A549 (cell line): ENCODE measurements around the gene RIMBP2. TPM values are rescaled to one million over a fixed set of nuclear protein-coding genes. Genes with fewer than 3 reads are reported as not detected.

Experiments
- ATAC-seq, 2 experiments: fragments of 200-7000 bp in 1 of 2; fragments of >200 bp in 1 of 2; cut with Nextera tagmentation in 1 of 2; cut with Tn5 transposase in 1 of 2; 3 replicates each; pipeline versions ENCODE4 v1.8.0 to v1.9.1; 2018 to 2020; ENCODE audit warnings: mild to moderate bottlenecking in 1 of 2, moderate library complexity in 1 of 2
- CTCF ChIA-PET: fragments of 300-600 bp; sonication (Branson Sonifier 250); formaldehyde crosslinking; extraction: SDS; loops from one replicate; lab custom pipeline; 2021; ENCODE audit warnings: antibody characterized with exemption, inconsistent platforms; lab: Yijun Ruan, JAX
- POLR2A ChIA-PET: fragments of 350-600 bp; formaldehyde crosslinking; extraction: SDS; loops from one replicate; lab custom pipeline; 2021; ENCODE audit warnings: antibody characterized with exemption, inconsistent platforms; lab: Yijun Ruan, JAX
- DNase-seq, 2 experiments: peaks; one replicate each; pipeline versions ENCODE4 v3.0.0 to v3.0.0-alpha.2; 2011 to 2016; ENCODE audit warnings: low read depth in 1 of 2, low spot score in 1 of 2
- FAIRE-seq: peaks from 2 replicates; lab custom pipeline; 2011; peaks lifted over from hg19 to GRCh38; lab: Jason Lieb, UNC
- H3K27ac ChIP-seq, 2 experiments: fragments of >200 bp; sonication (Bioruptor Twin); formaldehyde crosslinking; 3 replicates each; pipeline ENCODE4 v1.5.1; 2016 to 2017
- H3K4me1 ChIP-seq: fragments of >200 bp; sonication (Bioruptor Twin); formaldehyde crosslinking; 3 replicates; pipeline ENCODE4 v1.6.1; 2016
- H3K4me2 ChIP-seq: fragments of >200 bp; sonication (Bioruptor Twin); formaldehyde crosslinking; 3 replicates; pipeline ENCODE4 v1.6.1; 2016
- H3K4me3 ChIP-seq: fragments of >200 bp; sonication (Bioruptor Twin); formaldehyde crosslinking; 3 replicates; pipeline ENCODE4 v1.5.1; 2016
- H3K9me3 ChIP-seq: fragments of >200 bp; sonication (Bioruptor Twin); formaldehyde crosslinking; 3 replicates; pipeline ENCODE4 v1.6.1; 2016
- ATOH8 ChIP-seq: fragments of 250-450 bp; sonication (Bioruptor Pico); IDR thresholded peaks from 2 replicates; pipeline ENCODE4 v1.5.0; 2020; ENCODE audit warnings: low read depth, mild to moderate bottlenecking, moderate library complexity
- BHLHE40 ChIP-seq: IDR thresholded peaks from 2 replicates; pipeline ENCODE4 v1.6.1; 2012; ENCODE audit warnings: low read depth, low read length, inconsistent platforms
- CBX8 ChIP-seq: fragments of 200-600 bp; sonication (generic); IDR thresholded peaks from 2 replicates; pipeline ENCODE4 v1.6.1; 2016
- CHD2 ChIP-seq: fragments of 150-350 bp; IDR thresholded peaks from 2 replicates; pipeline ENCODE4 v1.6.1; 2014; ENCODE audit warnings: low read length; ENCODE audit not compliant: partially characterized antibody
- CHD4 ChIP-seq: fragments of 200-600 bp; sonication (generic); IDR thresholded peaks from 2 replicates; pipeline ENCODE4 v1.6.1; 2016; ENCODE audit warnings: antibody characterized with exemption, mild to moderate bottlenecking, borderline replicate concordance
- CTCF ChIP-seq: fragments of >200 bp; sonication (Bioruptor Twin); formaldehyde crosslinking; IDR thresholded peaks from 3 replicates; pipeline ENCODE4 v1.5.1; 2016
- E2F6 ChIP-seq: IDR thresholded peaks from 2 replicates; pipeline ENCODE4 v1.6.1; 2012; ENCODE audit warnings: low read depth, borderline replicate concordance
- EHF ChIP-seq: fragments of 250-450 bp; sonication (Bioruptor Pico); IDR thresholded peaks from 2 replicates; pipeline ENCODE4 v1.5.0; 2020; ENCODE audit warnings: mild to moderate bottlenecking
- ELK1 ChIP-seq: fragments of 150-350 bp; IDR thresholded peaks from 2 replicates; pipeline ENCODE4 v1.6.1; 2014; ENCODE audit warnings: low read depth, mild to moderate bottlenecking, low read length
- EP300 ChIP-seq, 2 experiments: fragments of >200 bp; sonication (Bioruptor Twin); formaldehyde crosslinking; IDR thresholded peaks; 2 replicates in 1 of 2; 3 replicates in 1 of 2; pipeline ENCODE4 v1.6.1; 2016 to 2017
- ESRRA ChIP-seq: fragments of 150-350 bp; IDR thresholded peaks from 2 replicates; pipeline ENCODE4 v1.6.1; 2014; ENCODE audit warnings: mild to moderate bottlenecking, low read length, borderline replicate concordance
- FOSB ChIP-seq: fragments of 250-450 bp; sonication (Bioruptor Pico); IDR thresholded peaks from 2 replicates; pipeline ENCODE4 v1.5.0; 2020; ENCODE audit warnings: mild to moderate bottlenecking, moderate library complexity
- FOSL2 ChIP-seq, 2 experiments: fragments of 450-650 bp in 1 of 2; fragments of >200 bp in 1 of 2; sonication (Bioruptor Twin) in 1 of 2; formaldehyde crosslinking; IDR thresholded peaks; 2 replicates each; pipeline versions ENCODE4 v1.5.0 to v1.6.1; 2016 to 2020; ENCODE audit warnings: mild to moderate bottlenecking in 1 of 2, moderate library complexity in 1 of 2
- FOXS1 ChIP-seq: fragments of 250-450 bp; sonication (Bioruptor Pico); IDR thresholded peaks from 2 replicates; pipeline ENCODE4 v1.5.0; 2020; ENCODE audit warnings: mild to moderate bottlenecking, moderate library complexity
- GATA3 ChIP-seq: IDR thresholded peaks from 2 replicates; pipeline ENCODE4 v1.6.1; 2012; ENCODE audit warnings: borderline replicate concordance
- HOXB13 ChIP-seq: fragments of 250-450 bp; sonication (Bioruptor Pico); IDR thresholded peaks from 2 replicates; pipeline ENCODE4 v1.5.0; 2020; ENCODE audit warnings: low read depth, mild to moderate bottlenecking, moderate library complexity
- JUNB ChIP-seq: fragments of >200 bp; sonication (Bioruptor Twin); formaldehyde crosslinking; IDR thresholded peaks from 2 replicates; pipeline ENCODE4 v1.6.1; 2016
- KDM1A ChIP-seq: fragments of 200-600 bp; sonication (generic); IDR thresholded peaks from 2 replicates; pipeline ENCODE4 v1.6.1; 2016; ENCODE audit warnings: low read depth, mild to moderate bottlenecking
- KDM5A ChIP-seq: fragments of 200-600 bp; sonication (generic); IDR thresholded peaks from 2 replicates; pipeline ENCODE4 v1.6.1; 2016; ENCODE audit warnings: antibody characterized with exemption, mild to moderate bottlenecking
- MAZ ChIP-seq: fragments of 150-350 bp; IDR thresholded peaks from 2 replicates; pipeline ENCODE4 v1.6.1; 2014; ENCODE audit warnings: antibody characterized with exemption, low read depth, low read length, borderline replicate concordance
- NPAS2 ChIP-seq: fragments of 250-450 bp; sonication (Bioruptor Pico); IDR thresholded peaks from 2 replicates; pipeline ENCODE4 v1.8.0; 2022; ENCODE audit warnings: mild to moderate bottlenecking, moderate library complexity, borderline replicate concordance
- NR3C1 ChIP-seq: fragments of >200 bp; sonication (Bioruptor Twin); formaldehyde crosslinking; IDR thresholded peaks from 3 replicates; pipeline ENCODE4 v1.6.1; 2017
- PBX3 ChIP-seq: IDR thresholded peaks from 2 replicates; pipeline ENCODE4 v1.6.1; 2012
- RCOR1 ChIP-seq: fragments of 150-350 bp; IDR thresholded peaks from 2 replicates; pipeline ENCODE4 v1.6.1; 2014; ENCODE audit warnings: antibody characterized with exemption, low read length, low read depth
- RFX5 ChIP-seq: fragments of 450-650 bp; IDR thresholded peaks from 2 replicates; pipeline ENCODE4 v1.7.1; 2014; ENCODE audit warnings: antibody characterized with exemption, mild to moderate bottlenecking, moderate library complexity
- RNF2 ChIP-seq: fragments of 200-600 bp; sonication (generic); IDR thresholded peaks from 2 replicates; pipeline ENCODE4 v1.6.1; 2016; ENCODE audit warnings: low read depth, mild to moderate bottlenecking, antibody characterized with exemption, moderate library complexity, borderline replicate concordance
- SREBF2 ChIP-seq: fragments of 450-650 bp; IDR thresholded peaks from 2 replicates; pipeline ENCODE4 v1.6.1; 2014; ENCODE audit warnings: mild to moderate bottlenecking, moderate library complexity
- TFCP2L1 ChIP-seq: fragments of 250-450 bp; sonication (Bioruptor Pico); IDR thresholded peaks from 2 replicates; pipeline ENCODE4 v1.5.0; 2021; ENCODE audit warnings: mild to moderate bottlenecking
- ZC3H11A ChIP-seq: fragments of 450-650 bp; IDR thresholded peaks from 2 replicates; pipeline ENCODE4 v1.6.1; 2014; ENCODE audit warnings: antibody characterized with exemption, mild to moderate bottlenecking
- ZNF302 ChIP-seq: fragments of 250-450 bp; sonication (Bioruptor Pico); IDR thresholded peaks from 2 replicates; pipeline ENCODE4 v1.9.0; 2021; ENCODE audit warnings: inconsistent platforms, mild to moderate bottlenecking, moderate library complexity
- WGBS: methylation state at CpG from one replicate; pipeline ENCODE4 v1.1.6; 2017; ENCODE audit errors: missing lambda C conversion rate; 5-methylcytosine and 5-hydroxymethylcytosine counted together
- polyA plus RNA-seq, 4 experiments: library from polyadenylated mRNA; depleted of rRNA in 3 of 4; stranded (reverse); fragments of >200 nt; fragmentation: RNase III in 1 of 4; extraction: RNeasy Plus Mini Kit Qiagen cat#74134 plus additional on column Dnase treatment in 1 of 4; gene quantifications; 2 replicates in 3 of 4; 3 replicates in 1 of 4; pipeline ENCODE4 v1.2.3, GENCODE V29; 2011 to 2017

Gene RIMBP2
- polyA plus RNA-seq, 2 of the 4 experiments (the other 2 are of a cell fraction) = not detected

GRCh38 chr12:130565189-130565588, 150.9 kb downstream of the RIMBP2 start:
- peaks cover 6% of the 10 kb centered on the region; the same call in 1 of the 3 replicates for H3K9me3 ChIP-seq
- WGBS = 0% methylated on average over 1 of the region's 1 CpG
- ATAC-seq = no peak
- POLR2A ChIA-PET = no interaction called here
- no peak overlapping the region for H3K27ac ChIP-seq
- TF ChIP-seq CBX8 (no peak), NPAS2 (no peak), ZC3H11A (no peak), KDM1A (no peak), JUNB (no peak), FOXS1 (CRISPR knock-in tag) (no peak), ESRRA (no peak), SREBF2 (no peak), BHLHE40 (no peak), EHF (CRISPR knock-in tag) (no peak), MAZ (no peak), RCOR1 (no peak), TFCP2L1 (CRISPR knock-in tag) (no peak), NR3C1 (no peak), HOXB13 (CRISPR knock-in tag) (no peak), FOSL2 (IDR thresholded peaks at IDR 0.05) (no peak), FOSL2 (CRISPR knock-in tag; IDR thresholded peaks at IDR 0.05) (no peak)
- no peaks in the 10 kb centered on the region for H3K4me1 ChIP-seq
- no peak overlapping the region for H3K4me2 ChIP-seq
- CTCF ChIA-PET = no interaction called here
- no peak for DNase-seq
- no peak overlapping the region for H3K4me3 ChIP-seq
- FAIRE-seq = no peak

- Histone ChIP-seq H3K9me3 (peaks cover 6% of the 10 kb centered on the region; the same call in 1 of the 3 replicates), H3K27ac (no peak overlapping the region), H3K4me1 (no peaks in the 10 kb centered on the region), H3K4me3 (no peak overlapping the region), H3K4me2 (no peak overlapping the region)
- TF ChIP-seq FOSL2 (IDR thresholded peaks at IDR 0.05) = no peak
- peak; percentile 57; the same call in 1 of the 2 replicates for TF ChIP-seq FOSL2 (CRISPR knock-in tag; IDR thresholded peaks at IDR 0.05)
- TF ChIP-seq ELK1 = no peak
- DNase-seq = no peak
- CTCF ChIA-PET = no interaction called here
- no peak for FAIRE-seq
- POLR2A ChIA-PET = no interaction called here
- no peak for ATAC-seq
- WGBS = 5% methylated on average over 2 of the region's 2 CpGs
Observed at GRCh38 chr12:130563323-130563722, 152.8 kb downstream of the RIMBP2 start.

GRCh38 chr12:130562716-130563115, 153.4 kb downstream of the RIMBP2 start:
- TF ChIP-seq KDM5A = no peak
- TF ChIP-seq ATOH8 = no peak
- TF ChIP-seq EP300 (IDR thresholded peaks at IDR 0.05) = no peak
- TF ChIP-seq E2F6 = no peak
- TF ChIP-seq CHD2 = no peak
- TF ChIP-seq CTCF = no peak
- TF ChIP-seq FOSB = no peak
- no peak for TF ChIP-seq PBX3
- TF ChIP-seq RNF2 = no peak
- no peak for TF ChIP-seq MAZ
- no peak for TF ChIP-seq CHD4
- TF ChIP-seq ESRRA = no peak
- no peak for TF ChIP-seq JUNB
- TF ChIP-seq ZNF302 (CRISPR knock-in tag) = no peak
- TF ChIP-seq GATA3 = no peak
- no peak for TF ChIP-seq EHF (CRISPR knock-in tag)
- TF ChIP-seq RFX5 = no peak
- no peak for TF ChIP-seq NPAS2
- Histone ChIP-seq H3K27ac (no peak overlapping the region), H3K4me2 (no peak overlapping the region), H3K4me1 (no peaks in the 10 kb centered on the region), H3K4me3 (no peak overlapping the region), H3K9me3 (peaks cover 6% of the 10 kb centered on the region; the same call in 1 of the 3 replicates)
- ATAC-seq (no peak), FAIRE-seq (no peak), DNase-seq (no peak)
- ChIA-PET CTCF (no interaction called here), POLR2A (no interaction called here)
- 20% methylated on average over 5 of the region's 5 CpGs for WGBS
